Effector memory CD4-positive, alpha-beta T cell (primary cell): Measurements from ENCODE around the gene SLC8B1.

Source experiments
- DNase-seq, 3 donors: peaks; one replicate each; pipeline ENCODE4 v3.0.0-alpha.2; 2020
- H3K27ac ChIP-seq: 2 replicates; pipeline ENCODE4 v1.7.0; 2013; ENCODE audit warnings: mild to moderate bottlenecking, low read length, moderate library complexity; ENCODE audit not compliant: insufficient read depth, poor library complexity, severe bottlenecking
- H3K27me3 ChIP-seq: replicated peaks from 2 replicates; pipeline ENCODE4 v1.7.0; 2013; ENCODE audit warnings: mild to moderate bottlenecking, low read length; ENCODE audit not compliant: insufficient read depth, control insufficient read depth, poor library complexity, severe bottlenecking
- H3K36me3 ChIP-seq: 2 replicates; pipeline ENCODE4 v1.7.0; 2013; ENCODE audit warnings: mild to moderate bottlenecking, low read length, moderate library complexity; ENCODE audit not compliant: control insufficient read depth, insufficient read depth
- H3K4me1 ChIP-seq: 2 replicates; pipeline ENCODE4 v1.7.0; 2013; ENCODE audit warnings: low read length, mild to moderate bottlenecking; ENCODE audit not compliant: control insufficient read depth, insufficient read depth, poor library complexity, severe bottlenecking
- H3K4me3 ChIP-seq: 2 replicates; pipeline ENCODE4 v1.7.0; 2013; ENCODE audit warnings: low read length, low read depth, mild to moderate bottlenecking; ENCODE audit not compliant: insufficient read depth, poor library complexity, severe bottlenecking
- H3K9me3 ChIP-seq: 2 replicates; pipeline ENCODE4 v1.7.0; 2013; ENCODE audit warnings: mild to moderate bottlenecking, low read length, moderate library complexity; ENCODE audit not compliant: control insufficient read depth

Gene SLC8B1

GRCh38 chr12:113297621-113298471 is 37.1 kb downstream of the SLC8B1 start:
- Histone ChIP-seq H3K9me3 (no peaks in the 10 kb centered on the region), H3K4me1 (no peaks in the 10 kb centered on the region), H3K4me3 (no peak overlapping the region), H3K27me3 (no peaks in the 10 kb centered on the region), H3K27ac (no peak overlapping the region), H3K36me3 (peaks cover 39% of the 10 kb centered on the region)
- DNase-seq = no peak

- peaks cover 41% of the 10 kb centered on the region for H3K36me3 ChIP-seq
- H3K9me3 ChIP-seq = no peaks in the 10 kb centered on the region
- no peaks in the 10 kb centered on the region for H3K4me1 ChIP-seq
- no peak overlapping the region for H3K27ac ChIP-seq
- no peak overlapping the region for H3K4me3 ChIP-seq
- no peak for DNase-seq
- H3K27me3 ChIP-seq = no peaks in the 10 kb centered on the region
Observed at GRCh38 chr12:113297214-113297587, 37.7 kb downstream of the SLC8B1 start.

- H3K36me3 ChIP-seq = peaks cover 39% of the 10 kb centered on the region
Observed at GRCh38 chr12:113296557-113297213, 38.2 kb downstream of the SLC8B1 start.

GRCh38 chr12:113295886-113296556 is 38.9 kb downstream of the SLC8B1 start:
- H3K36me3 ChIP-seq = peaks cover 42% of the 10 kb centered on the region

More at GRCh38 chr12:113296557-113297213, 38.2 kb downstream of the SLC8B1 start:
- H3K4me3 ChIP-seq = no peak overlapping the region
- H3K27ac ChIP-seq = no peak overlapping the region
- H3K27me3 ChIP-seq = no peaks in the 10 kb centered on the region
- no peaks in the 10 kb centered on the region for H3K4me1 ChIP-seq
- H3K9me3 ChIP-seq = no peaks in the 10 kb centered on the region
- no peak for DNase-seq

GRCh38 chr12:113293100-113293499 is 41.8 kb downstream of the SLC8B1 start:
- DNase-seq = no peak
- H3K27ac ChIP-seq = no peak overlapping the region
- no peaks in the 10 kb centered on the region for H3K4me1 ChIP-seq
- no peaks in the 10 kb centered on the region for H3K9me3 ChIP-seq
- H3K4me3 ChIP-seq = no peak overlapping the region
- peaks cover 56% of the 10 kb centered on the region for H3K36me3 ChIP-seq
- no peaks in the 10 kb centered on the region for H3K27me3 ChIP-seq

More at GRCh38 chr12:113295886-113296556, 38.9 kb downstream of the SLC8B1 start:
- Histone ChIP-seq H3K4me3 (no peak overlapping the region), H3K9me3 (no peaks in the 10 kb centered on the region), H3K27ac (no peak overlapping the region), H3K4me1 (no peaks in the 10 kb centered on the region), H3K27me3 (no peaks in the 10 kb centered on the region)
- DNase-seq = no peak

- peaks cover 51% of the 10 kb centered on the region for H3K36me3 ChIP-seq
Observed at GRCh38 chr12:113292547-113292946, 42.4 kb downstream of the SLC8B1 start.

GRCh38 chr12:113292091-113292490 is 42.8 kb downstream of the SLC8B1 start:
- Histone ChIP-seq H3K9me3 (no peaks in the 10 kb centered on the region), H3K4me3 (no peak overlapping the region), H3K27me3 (no peaks in the 10 kb centered on the region), H3K27ac (no peak overlapping the region), H3K4me1 (no peaks in the 10 kb centered on the region), H3K36me3 (peaks cover 55% of the 10 kb centered on the region)
- no peak for DNase-seq

More at GRCh38 chr12:113292547-113292946, 42.4 kb downstream of the SLC8B1 start:
- Histone ChIP-seq H3K4me3 (no peak overlapping the region), H3K9me3 (no peaks in the 10 kb centered on the region), H3K27me3 (no peaks in the 10 kb centered on the region), H3K4me1 (no peaks in the 10 kb centered on the region), H3K27ac (no peak overlapping the region)
- no peak for DNase-seq

GRCh38 chr12:113291586-113291985 is 43.3 kb downstream of the SLC8B1 start:
- Histone ChIP-seq H3K4me3 (no peak overlapping the region), H3K9me3 (no peaks in the 10 kb centered on the region), H3K27ac (no peak overlapping the region), H3K27me3 (no peaks in the 10 kb centered on the region), H3K36me3 (peaks cover 57% of the 10 kb centered on the region), H3K4me1 (no peaks in the 10 kb centered on the region)
- no peak for DNase-seq

GRCh38 chr12:113290506-113290905 is 44.4 kb downstream of the SLC8B1 start:
- peaks cover 58% of the 10 kb centered on the region for H3K36me3 ChIP-seq

GRCh38 chr12:113289361-113289760 is 45.5 kb downstream of the SLC8B1 start:
- Histone ChIP-seq H3K4me3 (no peak overlapping the region), H3K9me3 (no peaks in the 10 kb centered on the region), H3K4me1 (no peaks in the 10 kb centered on the region), H3K27ac (no peak overlapping the region), H3K36me3 (peaks cover 64% of the 10 kb centered on the region), H3K27me3 (no peaks in the 10 kb centered on the region)
- DNase-seq = no peak

More at GRCh38 chr12:113290506-113290905, 44.4 kb downstream of the SLC8B1 start:
- no peak for DNase-seq
- Histone ChIP-seq H3K4me3 (no peak overlapping the region), H3K4me1 (no peaks in the 10 kb centered on the region), H3K9me3 (no peaks in the 10 kb centered on the region), H3K27ac (no peak overlapping the region), H3K27me3 (no peaks in the 10 kb centered on the region)
